Fibroblast of skin of back (primary cell): ENCODE measurements around the gene UBAP1L. TPM values are rescaled to one million over a fixed set of nuclear protein-coding genes. Genes with fewer than 3 reads are reported as not detected.
A peak's percentile ranks its signal among the peaks of the same experiment; 100 is the strongest.
"Not testable (repeated sequence)": the region's sequence is repeated elsewhere in the genome, so short reads cannot be mapped to it uniquely, and the experiment has no call there.

ENCODE experiments used
- DNase-seq: peaks from one replicate; pipeline ENCODE4 v3.0.0-alpha.2; 2013
- polyA plus RNA-seq, 2 experiments: library from polyadenylated mRNA; unstranded; fragments of 120-200 nt; gene quantifications; one replicate each; pipeline ENCODE4 v1.2.1, GENCODE V29; 2013; ENCODE audit not compliant: insufficient read length in 2 of 2

Gene UBAP1L
- 1.2 TPM for polyA plus RNA-seq (2013, experiment 1 of 2; ENCODE audit: insufficient read length)
- polyA plus RNA-seq (2013, experiment 2 of 2; ENCODE audit: insufficient read length): 1.3 TPM

DNA sequence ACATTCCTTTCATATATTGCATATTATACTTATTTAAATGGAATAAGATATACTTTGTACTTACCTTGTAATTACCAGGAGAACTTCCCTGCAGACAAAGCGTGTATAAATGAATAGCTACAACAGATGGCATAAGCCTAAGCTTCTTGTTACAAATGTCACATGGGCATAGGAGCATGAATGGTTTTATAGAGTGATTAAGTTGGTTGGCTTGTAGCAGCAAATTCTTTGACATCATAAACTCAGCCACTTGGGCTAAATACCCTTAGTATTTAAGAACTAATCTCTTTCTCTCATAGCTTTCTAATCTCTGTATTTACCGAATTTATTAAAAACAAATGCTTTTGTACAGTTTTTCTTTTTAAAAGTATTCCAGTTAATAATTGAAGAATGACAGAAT, at the start of gene UBAP1L:
Gene UBAP1L, minus strand, starts transcription at position 115 of the 400 bp plus-strand sequence. CDS start 8,985 bp downstream, outside the sequence.
- no peak for DNase-seq

DNA sequence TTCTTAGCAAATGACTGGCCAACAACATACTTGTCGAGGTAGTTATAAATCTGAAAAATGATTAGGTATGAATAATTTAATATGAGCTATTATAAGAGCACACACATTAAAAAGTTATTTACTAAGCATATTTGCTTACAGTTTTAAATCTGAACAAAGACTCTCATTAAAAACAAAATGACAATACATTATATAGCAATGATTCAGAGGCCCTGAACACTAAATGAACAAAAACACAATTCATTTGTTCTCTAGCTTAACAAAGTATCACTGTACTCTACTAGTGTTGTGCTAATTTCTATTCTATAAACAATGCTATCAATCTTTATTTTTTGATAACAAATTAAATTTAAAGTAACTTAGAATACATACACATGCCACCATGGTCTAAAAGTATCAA, 49.1 kb upstream of the UBAP1L start:
- DNase-seq: no peak

DNA sequence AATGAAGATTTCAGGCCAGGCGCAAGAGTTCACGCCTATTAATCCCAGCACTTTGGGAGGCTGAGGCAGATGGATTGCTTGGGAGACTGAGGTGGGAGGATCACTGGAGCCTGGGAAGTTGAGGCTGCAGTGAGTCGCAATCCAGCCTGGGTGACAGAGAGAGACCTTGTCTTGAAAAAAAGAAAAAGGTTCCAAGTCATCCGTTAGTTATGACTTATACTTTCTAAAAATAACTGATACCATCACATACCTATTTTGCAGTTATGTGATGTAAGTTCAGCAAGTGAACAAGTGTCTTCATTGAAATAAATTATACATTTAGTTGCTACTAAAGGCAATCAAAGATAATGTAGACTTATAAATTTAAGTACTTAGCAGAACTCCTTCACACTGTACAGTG, 48.0 kb upstream of the UBAP1L start:
- DNase-seq: peak; percentile 17

DNA sequence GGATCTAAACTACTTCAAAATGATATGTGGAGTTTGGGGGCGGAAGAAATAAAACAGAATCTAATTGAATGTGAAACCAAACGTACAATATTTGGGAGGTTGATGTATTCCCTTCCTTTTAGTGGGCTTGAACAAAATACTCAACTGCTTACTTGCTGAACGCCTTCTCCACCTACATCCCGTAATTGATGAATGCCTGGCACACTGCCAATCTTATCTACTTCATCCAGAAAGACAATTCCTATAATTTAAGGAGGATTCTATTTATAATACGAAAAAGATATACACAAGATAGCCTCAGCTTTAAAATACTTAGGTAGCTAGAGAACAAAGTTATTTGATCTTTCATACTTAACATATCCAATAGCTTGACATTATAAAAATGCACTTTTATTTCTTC, 41.7 kb upstream of the UBAP1L start:
- no peak for DNase-seq

DNA sequence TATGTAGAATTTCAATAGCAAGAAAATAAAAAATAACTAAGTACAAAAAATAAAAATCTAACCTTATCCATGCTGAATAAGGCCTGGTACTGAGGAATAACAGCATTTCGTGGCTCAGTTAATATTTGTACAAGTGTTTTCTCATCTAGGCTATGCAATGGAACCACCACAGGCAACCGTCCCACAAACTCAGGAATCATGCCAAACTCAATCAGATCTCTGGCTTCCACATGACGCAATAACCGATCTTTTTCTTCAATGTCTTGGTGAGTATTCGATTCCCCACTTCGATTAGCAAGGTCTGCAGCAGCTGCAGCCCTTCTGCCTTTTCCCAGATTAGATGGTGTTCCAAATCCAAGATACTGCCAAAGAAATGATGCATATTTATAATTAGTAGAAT, 39.7 kb upstream of the UBAP1L start:
- DNase-seq: no peak

DNA sequence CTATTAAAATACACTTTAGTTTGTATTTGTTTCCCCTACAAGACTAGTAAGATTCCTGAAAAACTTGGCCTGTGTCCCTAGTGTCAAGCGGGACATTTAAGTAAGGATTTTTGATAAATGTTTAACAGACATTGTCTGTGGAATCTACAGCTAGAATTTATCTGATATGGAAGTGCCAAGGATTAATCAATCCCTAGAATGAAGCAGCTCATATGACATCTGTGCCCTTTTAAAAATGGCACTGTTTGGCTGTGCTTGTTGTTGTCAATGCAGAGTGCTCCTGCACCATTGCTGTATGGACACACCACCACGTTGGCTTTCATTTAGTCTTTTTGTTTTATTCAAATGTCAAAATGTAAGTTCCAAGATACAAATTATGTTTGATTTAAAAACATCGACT, 32.9 kb upstream of the UBAP1L start:
- DNase-seq: no peak

DNA sequence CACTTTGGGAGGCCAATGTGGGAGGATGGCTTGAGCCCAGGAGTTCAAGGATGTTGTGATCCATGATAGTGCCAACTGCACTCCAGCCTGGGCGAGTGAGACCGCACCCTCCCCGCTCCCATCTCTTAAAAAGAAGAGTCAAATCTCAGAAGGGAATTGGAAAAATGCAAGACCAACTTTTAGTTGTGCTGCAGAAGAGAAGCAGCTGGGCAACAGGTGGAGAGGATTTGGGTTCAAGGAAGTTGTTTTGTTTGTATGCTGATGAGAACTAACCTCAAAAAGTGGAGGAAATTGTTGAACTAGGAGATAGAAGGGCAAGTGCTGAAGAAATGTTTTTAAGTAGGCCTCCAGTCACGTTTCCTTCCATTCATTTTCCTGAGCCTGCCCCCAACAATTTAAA, 31.4 kb upstream of the UBAP1L start:
- DNase-seq: no peak

DNA sequence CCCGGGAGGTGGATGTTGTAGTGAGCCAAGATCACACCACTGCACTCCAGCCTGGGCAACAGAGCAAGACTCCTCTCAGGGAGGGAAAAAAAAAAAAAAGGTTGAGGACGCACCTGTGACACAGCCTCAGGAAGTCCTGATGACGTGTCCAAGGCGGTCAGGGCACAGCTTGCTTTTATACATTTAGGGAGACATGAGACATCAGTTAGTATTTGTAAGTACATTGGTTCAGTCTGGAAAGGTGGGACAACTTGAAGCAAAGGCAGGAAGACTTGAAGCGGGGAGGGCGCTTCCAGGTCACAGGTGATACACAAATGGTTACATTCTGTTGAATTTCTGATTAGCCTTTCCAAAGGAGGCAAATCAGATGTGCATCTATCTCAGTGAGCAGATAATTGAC, 23.6 kb upstream of the UBAP1L start:
- DNase-seq: not testable (repeated sequence)

DNA sequence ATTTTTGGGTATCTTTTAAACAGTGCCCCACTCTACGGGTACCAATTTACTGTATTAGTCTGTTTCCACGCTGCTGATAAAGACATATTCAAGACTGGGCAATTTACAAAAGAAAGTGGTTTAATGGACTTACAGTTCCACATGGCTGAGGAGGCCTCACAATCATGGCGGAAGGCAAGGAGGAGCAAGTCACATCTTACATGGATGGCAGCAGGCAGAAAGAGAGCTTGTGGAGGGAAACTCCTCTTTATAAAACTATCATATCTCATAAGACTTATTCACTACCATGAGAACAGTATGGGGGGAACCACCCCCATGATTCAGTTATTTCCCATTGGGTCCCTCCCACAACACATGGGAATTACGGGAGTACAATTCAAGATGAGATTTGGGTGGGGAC, 22.9 kb upstream of the UBAP1L start:
- not testable (repeated sequence) for DNase-seq

DNA sequence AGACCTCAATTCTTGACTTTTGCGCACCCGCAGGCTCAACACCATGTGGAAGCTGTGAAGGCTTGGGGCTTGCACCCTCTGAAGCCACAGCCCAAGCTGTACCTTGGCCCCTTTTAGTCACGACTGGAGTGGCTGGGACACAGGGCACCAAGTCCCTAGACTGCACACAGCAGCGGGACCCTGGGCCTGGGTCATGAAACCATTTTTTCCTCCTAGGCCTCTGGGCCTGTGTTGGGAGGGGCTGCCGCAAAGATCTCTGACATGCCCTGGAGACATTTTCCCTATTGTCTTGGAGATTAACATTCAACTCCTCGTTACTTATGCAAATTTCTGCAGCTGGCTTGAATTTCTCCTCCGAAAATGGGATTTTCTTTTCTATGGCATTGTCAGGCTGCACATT, 22.1 kb upstream of the UBAP1L start:
- DNase-seq: not testable (repeated sequence)

DNA sequence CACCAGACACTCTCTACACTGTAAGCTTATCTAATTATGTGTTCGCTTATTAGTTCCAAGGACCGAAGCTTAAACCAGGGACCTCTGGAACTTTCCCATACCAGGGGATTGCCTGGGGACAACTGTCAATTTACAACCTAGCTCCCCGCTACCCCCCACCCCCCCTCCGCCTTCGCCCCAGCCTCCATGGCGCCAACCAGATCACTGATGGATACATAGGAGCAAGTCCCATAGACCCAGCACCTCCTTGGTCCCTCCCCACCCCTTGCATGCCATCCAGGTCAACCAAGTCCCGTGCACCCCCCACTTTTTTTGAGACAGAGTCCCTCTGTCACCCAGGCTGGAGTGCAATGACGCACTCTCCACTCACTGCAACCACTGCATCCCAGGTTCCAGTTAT, 19.5 kb upstream of the UBAP1L start:
- DNase-seq: no peak

DNA sequence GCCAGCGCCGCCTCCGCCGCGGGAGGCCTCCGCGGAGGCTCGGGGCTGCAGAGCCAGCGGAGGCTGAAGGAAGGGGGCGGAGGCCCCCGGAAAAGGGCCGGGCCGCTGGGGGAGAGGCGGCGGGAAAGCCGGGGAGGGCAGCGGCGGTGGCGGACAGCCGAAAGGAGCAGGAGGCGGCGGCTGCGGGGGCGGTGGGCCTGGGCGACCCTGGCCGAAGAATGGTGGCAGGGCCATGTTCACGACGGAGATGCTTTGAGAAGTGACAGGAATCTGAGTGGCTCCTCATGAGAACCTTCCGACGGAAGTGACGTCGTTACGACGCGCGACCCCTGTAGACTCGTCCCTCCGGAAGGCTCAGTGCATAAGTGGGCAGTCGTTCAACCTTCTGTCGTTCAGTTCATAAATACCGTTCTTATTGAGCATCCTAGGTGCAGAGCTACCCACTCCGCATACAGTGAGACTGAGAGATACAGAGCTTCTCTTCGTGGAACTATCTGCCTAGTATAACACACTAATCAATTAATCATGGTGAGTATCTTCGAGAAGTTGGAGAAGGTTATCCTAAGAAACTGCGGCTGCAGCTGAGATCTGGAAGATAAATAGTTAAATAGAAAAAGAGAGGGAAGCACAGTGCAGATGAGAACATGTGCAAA, 18.7 kb upstream of the UBAP1L start, which contains the start of gene PDCD7:
Gene PDCD7, minus strand, starts transcription at position 261 of the 653 bp plus-strand sequence. Its CDS starts 27 bp downstream, at position 234.
- DNase-seq: peak; percentile 93

DNA sequence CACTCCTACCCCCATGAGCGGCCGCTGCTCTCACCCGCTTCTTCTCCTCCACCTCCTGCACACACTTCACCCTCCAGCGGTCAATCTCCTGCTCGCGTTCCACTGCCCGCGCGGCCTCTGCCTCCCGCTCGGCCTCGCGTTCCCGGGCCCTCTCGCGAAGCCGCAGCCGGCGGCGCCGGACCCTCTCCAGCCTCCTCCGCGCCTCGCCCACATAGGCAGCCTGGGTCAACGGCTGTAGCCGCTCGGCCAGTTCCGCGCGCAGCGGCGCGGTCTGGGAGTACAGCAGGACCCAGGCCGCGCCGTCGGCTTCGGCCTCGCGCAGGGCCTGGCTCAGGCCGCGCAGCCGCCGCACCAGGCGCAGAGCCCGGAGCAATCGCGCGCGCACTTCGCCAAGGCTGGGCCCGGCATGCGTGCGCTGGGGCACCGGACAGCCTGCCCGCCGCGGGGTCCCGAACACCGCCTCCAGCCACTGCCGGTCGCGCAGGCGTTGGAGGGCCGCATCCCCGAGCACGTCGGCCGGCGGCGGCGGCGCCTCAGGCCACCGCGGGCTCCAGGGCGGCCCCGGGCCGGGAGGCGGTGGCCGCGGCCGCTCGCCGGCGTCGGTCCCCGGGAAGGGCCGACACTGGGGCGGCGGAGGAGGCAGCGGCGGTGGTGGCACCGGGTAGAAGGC, 18.0 kb upstream of the UBAP1L start:
- DNase-seq: peak; percentile 46

DNA sequence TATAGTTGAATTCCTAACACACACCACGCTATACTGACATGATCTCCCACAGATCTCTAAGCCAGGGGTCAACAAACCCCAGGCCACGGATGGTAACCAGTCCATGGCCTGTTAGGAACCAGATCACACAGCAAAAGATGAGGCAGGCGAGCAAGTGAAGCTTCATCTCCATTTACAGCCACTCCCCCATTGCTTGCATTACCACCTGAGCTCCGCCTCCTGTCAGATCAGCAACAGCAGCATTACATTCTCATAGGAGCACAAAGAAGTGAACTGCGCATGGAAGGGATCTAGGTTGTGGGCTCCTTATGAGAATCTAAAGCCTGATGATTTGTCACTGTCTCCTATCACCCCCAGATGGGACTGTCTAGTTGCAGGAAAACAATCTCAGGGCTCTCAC, 15.9 kb upstream of the UBAP1L start:
- DNase-seq: no peak

DNA sequence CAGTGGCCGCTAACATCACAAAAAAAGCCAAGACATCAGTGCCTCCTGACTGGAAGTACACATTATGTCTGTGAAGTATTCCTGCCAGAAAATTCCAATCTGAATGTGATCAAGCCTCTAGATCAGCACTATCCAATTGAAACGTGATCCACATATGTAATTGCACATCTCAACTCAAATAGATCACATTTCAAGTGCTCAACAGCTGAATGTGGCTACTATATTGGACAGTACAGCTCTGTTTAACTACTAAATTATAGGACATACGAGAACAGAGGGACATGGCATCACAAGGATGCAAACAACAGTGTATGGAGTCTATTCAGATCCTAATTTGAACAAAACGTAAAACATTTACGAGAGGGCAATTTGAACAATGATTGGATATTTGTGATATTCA, 542 bp upstream of the UBAP1L start:
- DNase-seq: no peak

DNA sequence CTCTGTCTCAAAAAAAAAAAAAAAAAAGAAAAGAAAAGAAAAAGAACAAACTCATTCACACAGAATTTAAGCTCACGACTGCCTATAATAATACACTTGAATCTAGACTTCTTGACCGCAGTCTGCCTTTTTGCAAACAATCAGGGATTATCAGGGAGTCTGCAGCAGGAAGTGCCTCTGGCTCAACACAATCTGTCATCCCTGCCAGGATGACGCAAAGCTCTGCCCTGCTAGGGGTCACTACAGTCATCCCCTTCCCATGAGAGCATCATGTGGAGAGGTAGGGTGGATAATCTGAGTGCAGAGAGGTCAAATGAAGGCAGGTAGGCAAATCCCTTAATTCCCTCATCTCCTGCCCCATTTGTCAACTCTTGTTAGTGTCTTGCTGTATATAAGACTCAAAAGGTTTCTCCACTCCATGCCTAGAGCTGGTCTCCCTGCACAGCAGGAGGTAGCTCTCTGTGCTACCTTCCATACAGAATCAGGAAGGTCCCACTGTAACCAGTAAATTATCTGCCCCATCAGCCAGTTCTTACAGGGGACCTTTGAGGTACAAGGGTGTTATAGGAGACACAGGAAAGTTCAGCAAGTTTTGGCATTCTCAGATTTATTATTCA, 4.2 kb downstream of the UBAP1L start:
- DNase-seq: peak; percentile 46

DNA sequence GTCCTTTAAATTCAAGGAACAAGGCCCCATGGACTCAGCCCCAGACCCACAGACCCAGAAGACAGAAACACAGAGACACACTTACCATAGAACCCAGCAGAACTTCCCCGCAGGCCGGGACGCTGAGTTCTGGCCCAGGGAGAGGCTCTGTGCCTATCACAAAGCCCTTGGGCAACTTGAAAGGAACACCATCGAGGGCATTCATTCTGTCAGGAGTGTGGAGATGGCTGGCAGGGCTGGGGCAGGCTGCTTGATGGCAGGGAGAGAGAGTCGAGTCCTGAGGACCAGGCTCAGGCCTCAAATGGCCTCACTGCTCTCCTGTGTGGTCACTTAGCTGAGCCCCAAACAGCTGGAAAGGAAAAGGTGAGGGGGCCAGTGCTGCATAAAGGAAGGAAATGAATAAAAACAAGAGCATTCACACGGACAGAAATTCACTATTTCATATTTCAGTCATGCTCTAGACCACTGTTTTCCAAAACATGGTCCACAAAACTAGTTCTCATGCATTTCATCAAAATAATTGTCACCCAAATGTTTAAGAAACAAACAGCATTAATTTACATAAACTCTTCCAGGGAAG, 8.9 kb downstream of the UBAP1L start:
- DNase-seq: no peak

DNA sequence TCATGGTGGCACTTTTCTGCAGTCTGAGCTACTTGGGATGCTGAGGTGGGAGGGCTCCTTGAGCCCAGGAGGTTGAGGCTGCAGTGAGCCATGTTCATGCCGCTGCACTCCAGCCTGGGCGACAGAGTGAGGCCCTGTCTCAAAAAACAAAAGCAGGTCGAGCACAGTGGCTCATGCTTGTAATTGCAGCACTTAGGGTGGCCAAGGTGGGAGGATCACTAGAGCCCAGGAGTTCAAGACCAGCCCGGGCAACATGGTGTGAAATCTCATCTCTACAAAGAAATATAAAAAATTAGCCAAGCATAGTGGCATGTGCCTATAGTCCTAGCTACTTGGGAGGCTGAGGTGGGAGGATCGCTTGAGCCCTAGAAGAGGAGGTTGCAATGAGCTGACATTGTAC, 10.0 kb downstream of the UBAP1L start:
- no peak for DNase-seq

DNA sequence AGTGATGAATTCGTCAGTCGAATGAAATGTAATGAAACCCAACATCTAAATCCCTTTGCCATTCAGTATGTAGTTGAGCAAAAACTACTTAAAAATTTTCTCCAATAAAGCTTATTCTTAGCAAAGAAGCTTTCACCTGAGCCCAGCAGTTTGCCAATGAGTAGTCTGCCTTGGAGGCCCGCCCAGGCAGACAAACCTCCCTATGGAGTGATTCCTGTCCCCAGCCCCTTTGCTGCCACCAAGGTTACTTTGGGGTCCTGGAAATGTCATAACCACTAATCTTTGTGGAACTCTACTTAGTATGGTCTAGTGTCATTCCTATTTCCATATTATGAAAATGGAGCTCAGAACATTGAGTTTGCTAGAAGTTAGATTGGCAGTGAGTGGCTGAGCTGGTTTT, 12.1 kb downstream of the UBAP1L start:
- DNase-seq: no peak

DNA sequence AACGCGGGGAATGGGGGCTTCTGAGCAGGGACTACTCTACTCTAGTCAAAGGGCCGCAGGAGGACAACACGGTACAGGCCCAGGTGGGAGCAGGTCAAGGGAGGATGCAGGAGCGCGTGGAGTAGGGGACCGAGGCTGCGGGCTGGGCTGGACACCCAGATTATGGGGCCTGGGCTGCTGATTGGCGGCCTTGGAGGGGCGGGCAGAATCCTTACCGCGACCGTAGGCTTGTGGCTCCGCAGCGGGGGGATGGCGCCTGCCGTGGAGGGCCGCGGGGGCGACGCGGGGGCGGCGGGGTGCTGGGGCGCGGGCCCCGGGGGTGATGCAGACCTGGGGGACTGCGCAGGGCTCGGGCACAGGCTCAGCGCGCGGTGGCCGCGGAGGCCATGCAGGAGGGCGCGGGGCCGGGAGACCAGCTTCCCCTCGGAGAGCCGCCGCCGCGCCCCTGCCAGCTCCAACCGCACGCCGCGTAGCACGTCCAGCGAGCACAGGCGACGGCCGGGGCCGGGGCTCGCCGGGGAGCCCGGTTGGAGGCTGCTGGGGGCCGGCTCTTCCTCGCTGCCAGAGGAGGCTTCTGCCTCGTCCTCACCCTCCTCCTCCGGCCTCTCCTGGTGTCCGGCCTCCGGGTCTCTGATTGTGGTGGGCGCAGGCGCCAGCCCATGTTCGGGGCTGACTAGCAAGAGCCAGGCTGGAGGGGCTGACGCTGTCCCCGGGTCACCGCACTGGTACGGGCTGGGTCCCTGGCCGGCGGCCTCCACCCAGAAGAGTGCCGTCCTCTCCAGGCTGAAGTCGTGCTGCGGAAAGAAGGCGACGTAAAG, 12.9 kb downstream of the UBAP1L start:
- DNase-seq: no peak

DNA sequence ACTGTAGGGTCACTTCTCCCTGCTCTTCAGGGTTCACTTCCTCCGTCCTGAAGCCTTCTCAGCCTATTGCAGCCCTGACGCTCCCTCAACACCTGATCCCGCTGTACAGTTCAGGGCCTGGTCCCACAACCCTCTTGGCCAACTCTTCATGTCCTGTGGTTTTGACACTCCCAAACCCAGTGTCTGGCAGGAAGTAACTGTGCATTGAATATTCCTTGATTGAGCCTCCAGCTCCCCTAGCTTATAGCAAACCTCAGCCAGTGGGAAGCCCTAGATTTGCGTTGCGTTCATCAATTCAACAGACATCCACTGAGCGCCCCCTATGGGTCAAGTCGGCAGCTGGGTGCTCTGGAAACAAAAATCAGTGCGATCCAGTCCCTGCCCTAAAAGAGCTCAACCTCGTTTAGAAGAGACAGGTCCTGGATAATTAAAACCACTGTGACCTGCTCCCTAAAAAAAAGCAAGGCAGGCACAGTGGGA, 13.5 kb downstream of the UBAP1L start:
- peak; percentile 64 for DNase-seq

DNA sequence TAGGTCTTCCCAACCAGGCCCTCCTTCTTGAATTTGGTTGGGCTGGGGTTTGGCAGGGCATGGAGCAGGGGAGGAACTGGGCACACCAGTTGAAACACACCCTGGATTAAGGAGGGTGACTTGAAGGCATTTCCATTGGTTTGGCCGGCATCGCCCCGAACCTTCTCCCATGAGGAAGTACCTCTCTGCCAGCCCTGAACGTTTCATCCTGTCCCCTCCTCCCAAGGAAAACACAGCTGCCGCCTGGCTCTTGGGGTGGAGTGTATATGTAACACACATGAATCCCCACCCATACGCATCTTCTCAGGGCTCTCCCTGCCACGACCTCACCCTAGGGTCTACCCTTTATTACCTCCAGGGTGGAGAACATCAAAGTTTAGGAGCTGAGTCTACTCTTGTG, 14.6 kb downstream of the UBAP1L start:
- DNase-seq: no peak
